GM12878 (cell line): Measurements from ENCODE around the gene PRM3. TPM values are rescaled to one million over a fixed set of nuclear protein-coding genes. Genes with fewer than 3 reads are reported as not detected.

Experiments
- ATF3 ChIP-seq: IDR thresholded peaks from 2 replicates; pipeline ENCODE4 v1.6.1; 2011; ENCODE audit warnings: low read depth, mild to moderate bottlenecking, low read length, moderate library complexity, borderline replicate concordance; ENCODE audit errors: extremely low read depth
- EZH2 ChIP-seq: IDR thresholded peaks from 2 replicates; pipeline ENCODE4 v1.6.1; 2012; ENCODE audit warnings: low read depth, mild to moderate bottlenecking, control low read depth, inconsistent platforms, low read length, borderline replicate concordance; ENCODE audit not compliant: control insufficient read depth
- MTA3 ChIP-seq: IDR thresholded peaks from 2 replicates; pipeline ENCODE4 v1.6.1; 2012; ENCODE audit warnings: low read length, inconsistent platforms, borderline replicate concordance
- NFYB ChIP-seq: IDR thresholded peaks from 2 replicates; pipeline ENCODE4 v1.6.1; 2011; ENCODE audit warnings: low read depth, mild to moderate bottlenecking, low read length, improper control_type of control experiment, moderate library complexity; ENCODE audit not compliant: insufficient read depth
- RAD21 ChIP-seq: IDR thresholded peaks from 2 replicates; pipeline ENCODE4 v1.6.1; 2011; ENCODE audit warnings: mild to moderate bottlenecking, low read depth, low read length, moderate library complexity; ENCODE audit not compliant: insufficient read depth
- RCOR1 ChIP-seq: conservative IDR thresholded peaks from 2 replicates; pipeline ENCODE4 v1.6.1; 2012; ENCODE audit warnings: low read depth, low read length, improper control_type of control experiment
- SIN3A ChIP-seq: IDR thresholded peaks from 2 replicates; pipeline ENCODE4 v1.6.1; 2012; ENCODE audit warnings: low read depth, low read length, improper control_type of control experiment
- STAT1 ChIP-seq: fragments of 450-650 bp; conservative IDR thresholded peaks from 2 replicates; pipeline ENCODE4 v1.6.1; 2014; ENCODE audit warnings: antibody characterized with exemption, mild to moderate bottlenecking
- ZNF207 ChIP-seq: fragments of 450-650 bp; IDR thresholded peaks from 2 replicates; pipeline ENCODE4 v1.6.1; 2014; ENCODE audit warnings: antibody characterized with exemption, mild to moderate bottlenecking, borderline replicate concordance
- ZNF384 ChIP-seq: IDR thresholded peaks from 2 replicates; pipeline ENCODE4 v1.6.1; 2012; ENCODE audit warnings: low read depth, mild to moderate bottlenecking, low read length, improper control_type of control experiment, borderline replicate concordance
- ZNF687 ChIP-seq: fragments of 450-650 bp; IDR thresholded peaks from 2 replicates; pipeline ENCODE4 v1.6.1; 2017; ENCODE audit warnings: mild to moderate bottlenecking, moderate library complexity
- polyA plus RNA-seq, 11 experiments: library from polyadenylated mRNA; depleted of rRNA in 4 of 11; unstranded in 6 of 11; stranded (reverse) in 5 of 11; fragments of >200 nt; fragmentation: Nextera tagmentation in 4 of 11; fragmentation: Illumina TruSeq in 1 of 11; extraction: Ambion mirVana in 4 of 11; extraction: Trizol in 1 of 11; gene quantifications; 1 replicate in 1 of 11; 2 replicates in 10 of 11; pipeline versions ENCODE4 v1.2.1 to v1.2.3, GENCODE V29; 2011 to 2016; ENCODE audit warnings: inconsistent platforms in 2 of 11, missing spikeins in 2 of 11, low read depth in 1 of 11
- total RNA-seq, 4 experiments: library from RNA; depleted of rRNA in 3 of 4; stranded (reverse); fragments of >200 nt in 3 of 4; fragmentation: Illumina TruSeq in 1 of 4; extraction: Trizol in 1 of 4; gene quantifications; 2 replicates each; pipeline versions ENCODE4 v1.2.1 to v1.2.3, GENCODE V29; 2013 to 2021
- TF ChIP-seq, protein P1 (sequence below): fragments of 450-650 bp; IDR thresholded peaks from 2 replicates; pipeline ENCODE4 v1.6.1; 2016; ENCODE audit warnings: mild to moderate bottlenecking, moderate library complexity, borderline replicate concordance
- TF ChIP-seq, protein P2 (sequence below): IDR thresholded peaks from 2 replicates; pipeline ENCODE4 v1.6.1; 2012; ENCODE audit warnings: low read depth, low read length, improper control_type of control experiment
- TF ChIP-seq, protein P3 (sequence below): IDR thresholded peaks from 2 replicates; pipeline ENCODE4 v1.6.1; 2012; ENCODE audit warnings: low read length, inconsistent platforms
- TF ChIP-seq, protein P4 (sequence below): IDR thresholded peaks from 2 replicates; pipeline ENCODE4 v1.6.1; 2011; ENCODE audit warnings: borderline replicate concordance, low read depth, mild to moderate bottlenecking, moderate library complexity, mixed read lengths, low read length; ENCODE audit not compliant: insufficient read depth; ENCODE audit errors: extremely low read length

The PRM3 gene
- total and polyA plus RNA-seq, 10 of the 15 experiments (the other 5 are each of a cell fraction or from before 2014, with no cell fraction given) = not detected

DNA sequence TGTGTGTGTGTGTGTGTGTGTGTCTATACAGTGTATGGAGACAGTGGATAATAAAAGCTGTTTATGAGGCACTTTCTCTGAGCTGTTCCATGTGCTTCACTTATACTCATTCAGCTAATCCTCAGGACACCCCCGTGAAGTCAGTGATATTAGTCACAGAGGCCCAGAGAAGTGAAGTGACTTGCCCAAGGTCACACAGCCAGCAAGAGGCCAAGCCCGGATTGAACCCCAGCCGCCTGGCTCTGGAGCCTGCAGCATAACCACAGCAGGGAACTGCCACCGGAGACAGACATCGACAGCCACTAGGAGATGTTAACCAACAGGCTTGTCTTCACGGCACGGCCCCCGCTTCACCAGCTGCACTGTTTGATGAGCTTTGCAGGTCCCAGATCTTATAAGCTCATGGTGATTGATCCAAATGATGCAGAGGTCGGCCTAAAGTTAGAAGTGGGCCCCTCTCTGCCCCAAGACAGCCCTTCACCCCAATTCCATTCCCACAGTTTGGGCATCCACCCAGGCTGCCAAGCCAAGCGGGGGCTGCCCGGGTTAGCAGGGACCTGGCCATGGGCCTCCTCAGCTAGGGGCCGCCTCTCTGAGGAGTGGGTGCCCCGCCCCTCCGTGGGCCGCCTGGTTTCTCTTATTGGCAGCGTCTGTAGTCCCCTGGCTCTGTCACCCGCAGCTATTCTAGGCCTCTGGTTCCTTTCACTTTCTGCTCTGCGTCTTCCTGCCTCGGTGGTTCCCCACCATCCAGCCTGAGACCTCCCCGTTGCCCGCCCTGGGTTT, 48.3 kb downstream of the PRM3 start (continued):
- TF ChIP-seq, protein P1, sequence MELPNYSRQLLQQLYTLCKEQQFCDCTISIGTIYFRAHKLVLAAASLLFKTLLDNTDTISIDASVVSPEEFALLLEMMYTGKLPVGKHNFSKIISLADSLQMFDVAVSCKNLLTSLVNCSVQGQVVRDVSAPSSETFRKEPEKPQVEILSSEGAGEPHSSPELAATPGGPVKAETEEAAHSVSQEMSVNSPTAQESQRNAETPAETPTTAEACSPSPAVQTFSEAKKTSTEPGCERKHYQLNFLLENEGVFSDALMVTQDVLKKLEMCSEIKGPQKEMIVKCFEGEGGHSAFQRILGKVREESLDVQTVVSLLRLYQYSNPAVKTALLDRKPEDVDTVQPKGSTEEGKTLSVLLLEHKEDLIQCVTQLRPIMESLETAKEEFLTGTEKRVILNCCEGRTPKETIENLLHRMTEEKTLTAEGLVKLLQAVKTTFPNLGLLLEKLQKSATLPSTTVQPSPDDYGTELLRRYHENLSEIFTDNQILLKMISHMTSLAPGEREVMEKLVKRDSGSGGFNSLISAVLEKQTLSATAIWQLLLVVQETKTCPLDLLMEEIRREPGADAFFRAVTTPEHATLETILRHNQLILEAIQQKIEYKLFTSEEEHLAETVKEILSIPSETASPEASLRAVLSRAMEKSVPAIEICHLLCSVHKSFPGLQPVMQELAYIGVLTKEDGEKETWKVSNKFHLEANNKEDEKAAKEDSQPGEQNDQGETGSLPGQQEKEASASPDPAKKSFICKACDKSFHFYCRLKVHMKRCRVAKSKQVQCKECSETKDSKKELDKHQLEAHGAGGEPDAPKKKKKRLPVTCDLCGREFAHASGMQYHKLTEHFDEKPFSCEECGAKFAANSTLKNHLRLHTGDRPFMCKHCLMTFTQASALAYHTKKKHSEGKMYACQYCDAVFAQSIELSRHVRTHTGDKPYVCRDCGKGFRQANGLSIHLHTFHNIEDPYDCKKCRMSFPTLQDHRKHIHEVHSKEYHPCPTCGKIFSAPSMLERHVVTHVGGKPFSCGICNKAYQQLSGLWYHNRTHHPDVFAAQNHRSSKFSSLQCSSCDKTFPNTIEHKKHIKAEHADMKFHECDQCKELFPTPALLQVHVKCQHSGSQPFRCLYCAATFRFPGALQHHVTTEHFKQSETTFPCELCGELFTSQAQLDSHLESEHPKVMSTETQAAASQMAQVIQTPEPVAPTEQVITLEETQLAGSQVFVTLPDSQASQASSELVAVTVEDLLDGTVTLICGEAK = no peak
- no peak for TF ChIP-seq STAT1
- peak; percentile 39; the same call in 1 of the 2 replicates for TF ChIP-seq ZNF687
- no peak for TF ChIP-seq ATF3
- TF ChIP-seq ZNF207 = peak; percentile 56; the same call in 1 of the 2 replicates
- no peak for TF ChIP-seq SIN3A
- no peak for TF ChIP-seq EZH2
- TF ChIP-seq MTA3 = no peak; the same call in 1 of the 2 replicates
- TF ChIP-seq ZNF384 = no peak; the same call in 1 of the 2 replicates
- no peak for TF ChIP-seq NFYB
- TF ChIP-seq, protein P2, sequence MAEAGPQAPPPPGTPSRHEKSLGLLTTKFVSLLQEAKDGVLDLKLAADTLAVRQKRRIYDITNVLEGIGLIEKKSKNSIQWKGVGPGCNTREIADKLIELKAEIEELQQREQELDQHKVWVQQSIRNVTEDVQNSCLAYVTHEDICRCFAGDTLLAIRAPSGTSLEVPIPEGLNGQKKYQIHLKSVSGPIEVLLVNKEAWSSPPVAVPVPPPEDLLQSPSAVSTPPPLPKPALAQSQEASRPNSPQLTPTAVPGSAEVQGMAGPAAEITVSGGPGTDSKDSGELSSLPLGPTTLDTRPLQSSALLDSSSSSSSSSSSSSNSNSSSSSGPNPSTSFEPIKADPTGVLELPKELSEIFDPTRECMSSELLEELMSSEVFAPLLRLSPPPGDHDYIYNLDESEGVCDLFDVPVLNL = no peak
- TF ChIP-seq, protein P3, sequence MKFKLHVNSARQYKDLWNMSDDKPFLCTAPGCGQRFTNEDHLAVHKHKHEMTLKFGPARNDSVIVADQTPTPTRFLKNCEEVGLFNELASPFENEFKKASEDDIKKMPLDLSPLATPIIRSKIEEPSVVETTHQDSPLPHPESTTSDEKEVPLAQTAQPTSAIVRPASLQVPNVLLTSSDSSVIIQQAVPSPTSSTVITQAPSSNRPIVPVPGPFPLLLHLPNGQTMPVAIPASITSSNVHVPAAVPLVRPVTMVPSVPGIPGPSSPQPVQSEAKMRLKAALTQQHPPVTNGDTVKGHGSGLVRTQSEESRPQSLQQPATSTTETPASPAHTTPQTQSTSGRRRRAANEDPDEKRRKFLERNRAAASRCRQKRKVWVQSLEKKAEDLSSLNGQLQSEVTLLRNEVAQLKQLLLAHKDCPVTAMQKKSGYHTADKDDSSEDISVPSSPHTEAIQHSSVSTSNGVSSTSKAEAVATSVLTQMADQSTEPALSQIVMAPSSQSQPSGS = no peak
- TF ChIP-seq, protein P4, sequence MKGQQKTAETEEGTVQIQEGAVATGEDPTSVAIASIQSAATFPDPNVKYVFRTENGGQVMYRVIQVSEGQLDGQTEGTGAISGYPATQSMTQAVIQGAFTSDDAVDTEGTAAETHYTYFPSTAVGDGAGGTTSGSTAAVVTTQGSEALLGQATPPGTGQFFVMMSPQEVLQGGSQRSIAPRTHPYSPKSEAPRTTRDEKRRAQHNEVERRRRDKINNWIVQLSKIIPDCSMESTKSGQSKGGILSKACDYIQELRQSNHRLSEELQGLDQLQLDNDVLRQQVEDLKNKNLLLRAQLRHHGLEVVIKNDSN = no peak
- TF ChIP-seq RCOR1 = no peak; the same call in 1 of the 2 replicates
- TF ChIP-seq RAD21 = no peak
